Measurements from ENCODE around the gene SFT2D3. TPM values are rescaled to one million over a fixed set of nuclear protein-coding genes. Genes with fewer than 3 reads are reported as not detected.

Gene SFT2D3
- total and polyA plus RNA-seq, 2 donors (not counting 1 experiment from before 2014, with no cell fraction given) = 3.5 to 14.2 TPM

DNA sequence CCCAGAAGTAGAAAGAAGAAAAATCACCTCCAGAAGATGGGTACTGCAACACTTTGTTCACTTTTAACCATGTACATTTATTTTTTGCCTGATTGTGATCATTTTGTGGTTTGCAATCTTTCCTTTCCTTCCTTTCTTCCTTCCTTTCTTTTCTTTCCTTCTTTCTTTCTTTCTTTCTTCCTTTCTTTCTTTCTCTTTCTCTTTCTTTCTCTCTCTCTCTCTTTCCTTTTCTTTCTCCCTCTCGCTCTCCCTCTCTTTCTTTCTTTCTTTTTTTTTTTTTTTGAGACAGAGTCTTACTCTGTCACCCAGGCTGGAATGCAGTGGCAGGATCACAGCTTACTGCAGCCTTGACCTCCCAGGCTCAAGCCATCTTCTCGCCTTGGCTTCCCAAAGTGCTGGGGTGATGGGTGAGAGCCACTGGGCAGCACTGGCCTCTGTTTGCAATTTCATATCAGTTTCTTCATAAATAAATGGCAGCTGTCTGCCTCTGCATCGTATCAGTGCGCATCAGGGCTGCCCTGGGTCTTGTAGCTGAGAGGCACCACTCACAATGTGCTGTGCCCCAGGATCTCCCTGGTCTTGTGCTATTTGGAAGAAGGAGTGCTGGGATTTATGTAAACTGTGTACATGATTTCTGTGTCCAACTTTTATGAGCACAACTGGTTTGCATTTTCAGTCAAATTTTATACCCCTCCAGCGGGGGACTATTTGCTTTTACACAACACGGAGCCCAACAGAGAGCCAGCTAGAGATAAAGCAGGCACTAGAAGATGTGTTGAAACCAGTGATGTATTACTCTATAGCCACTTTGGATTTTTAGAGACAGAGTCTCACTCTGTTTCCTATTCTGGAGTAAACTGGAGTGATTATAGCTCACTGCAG, 19.1 kb upstream of the SFT2D3 start:
- H3K27me3 Mint-ChIP-seq = peaks cover 9% of the 10 kb centered on the region
- ChIA-PET POLR2A (no interaction called here), CTCF (no interaction called here)
- H3K9me3 ChIP-seq (ENCODE audit: control extremely low read depth in 1 of 3, control insufficient read depth in 2 of 3, insufficient read depth in 1 of 3, low read length in 2 of 3) = no peaks in the 10 kb centered on the region
- H3K4me2 ChIP-seq (replicated peaks; ENCODE audit: low read depth, low read length, poor library complexity, severe bottlenecking) = no peak overlapping the region
- no peak overlapping the region for H3K4me3 Mint-ChIP-seq
- WGBS (ENCODE audit: insufficient coverage) = 87% methylated on average over 4 of the region's 6 CpGs
- H2AFZ ChIP-seq (ENCODE audit: insufficient read depth, low read depth, low read length, poor library complexity, severe bottlenecking) = no peak overlapping the region
- no peaks in the 10 kb centered on the region for H4K20me1 ChIP-seq (ENCODE audit: control insufficient read depth, insufficient read depth, low read length, poor library complexity, severe bottlenecking)
- no peaks in the 10 kb centered on the region for H3K36me3 ChIP-seq (replicated peaks in 1 of 2; ENCODE audit: control extremely low read depth in 1 of 2, control insufficient read depth in 1 of 2, extremely low read depth in 1 of 2, insufficient read depth in 2 of 2, low read length in 1 of 2)
- no peak for TF ChIP-seq EZH2 (IDR thresholded peaks at IDR 0.05; ENCODE audit: borderline replicate concordance, insufficient read depth, low read depth, low read length, poor library complexity, severe bottlenecking)
- TF ChIP-seq, protein P1, sequence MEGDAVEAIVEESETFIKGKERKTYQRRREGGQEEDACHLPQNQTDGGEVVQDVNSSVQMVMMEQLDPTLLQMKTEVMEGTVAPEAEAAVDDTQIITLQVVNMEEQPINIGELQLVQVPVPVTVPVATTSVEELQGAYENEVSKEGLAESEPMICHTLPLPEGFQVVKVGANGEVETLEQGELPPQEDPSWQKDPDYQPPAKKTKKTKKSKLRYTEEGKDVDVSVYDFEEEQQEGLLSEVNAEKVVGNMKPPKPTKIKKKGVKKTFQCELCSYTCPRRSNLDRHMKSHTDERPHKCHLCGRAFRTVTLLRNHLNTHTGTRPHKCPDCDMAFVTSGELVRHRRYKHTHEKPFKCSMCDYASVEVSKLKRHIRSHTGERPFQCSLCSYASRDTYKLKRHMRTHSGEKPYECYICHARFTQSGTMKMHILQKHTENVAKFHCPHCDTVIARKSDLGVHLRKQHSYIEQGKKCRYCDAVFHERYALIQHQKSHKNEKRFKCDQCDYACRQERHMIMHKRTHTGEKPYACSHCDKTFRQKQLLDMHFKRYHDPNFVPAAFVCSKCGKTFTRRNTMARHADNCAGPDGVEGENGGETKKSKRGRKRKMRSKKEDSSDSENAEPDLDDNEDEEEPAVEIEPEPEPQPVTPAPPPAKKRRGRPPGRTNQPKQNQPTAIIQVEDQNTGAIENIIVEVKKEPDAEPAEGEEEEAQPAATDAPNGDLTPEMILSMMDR (IDR thresholded peaks at IDR 0.05) = no peak
- H3K79me2 ChIP-seq (ENCODE audit: control insufficient read depth, insufficient read depth, low read length) = no peaks in the 10 kb centered on the region
- H3K27ac ChIP-seq (ENCODE audit: low read length in 2 of 2) = no peak overlapping the region
- peaks cover 8% of the 10 kb centered on the region for H3K4me1 Mint-ChIP-seq
- H3K9ac ChIP-seq (ENCODE audit: low read length) = no peak overlapping the region
- intact Hi-C loops (cut with micrococcal nuclease) = no loop called here
- ATAC-seq (ENCODE audit: low read depth) (no peak), DNase-seq (no peak)
- no peak overlapping the region for H3K27ac Mint-ChIP-seq
- peaks cover 0 to 5% (median 0%) of the 10 kb centered on the region in 4 experiments for H3K27me3 ChIP-seq (replicated peaks in 1 of 4; ENCODE audit: control extremely low read depth in 1 of 4, control insufficient read depth in 3 of 4, insufficient read depth in 4 of 4, low read length in 3 of 4)
- peaks cover 0 to 13% of the 10 kb centered on the region in 2 donors for H3K4me1 ChIP-seq (ENCODE audit: control insufficient read depth in 2 of 2, insufficient read depth in 2 of 2, low read length in 2 of 2)
- H3K9me3 Mint-ChIP-seq (ENCODE audit: insufficient read depth) = no peaks in the 10 kb centered on the region
- H3K4me3 ChIP-seq (ENCODE audit: control extremely low read depth in 1 of 5, extremely low read depth in 1 of 5, insufficient read depth in 1 of 5, low read depth in 2 of 5, low read length in 4 of 5) = no peak overlapping the region

DNA sequence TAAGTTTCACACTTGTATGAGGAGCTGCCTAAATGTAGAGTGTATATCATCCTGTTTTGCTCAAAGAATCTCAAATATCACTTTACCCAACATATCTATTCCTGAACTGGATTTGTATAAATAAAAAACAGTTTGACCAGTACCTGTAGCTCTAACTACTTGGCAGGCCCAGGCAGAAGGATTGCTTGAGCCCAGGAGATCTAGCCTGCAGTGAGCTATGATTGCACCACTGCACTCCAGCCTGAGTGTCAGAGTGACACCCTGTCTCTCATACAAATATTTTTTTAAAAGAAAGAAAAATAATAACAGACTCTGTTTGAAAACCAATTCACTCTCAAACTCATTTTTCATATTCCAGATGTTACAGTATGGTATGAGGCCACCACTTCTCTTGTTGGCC, 18.2 kb upstream of the SFT2D3 start:
- no peaks in the 10 kb centered on the region for H3K79me2 ChIP-seq (ENCODE audit: control insufficient read depth, insufficient read depth, low read length)
- H3K4me1 ChIP-seq (ENCODE audit: control insufficient read depth in 2 of 2, insufficient read depth in 2 of 2, low read length in 2 of 2) = peaks cover 0 to 13% of the 10 kb centered on the region in 2 donors
- no peak overlapping the region for H3K4me2 ChIP-seq (replicated peaks; ENCODE audit: low read depth, low read length, poor library complexity, severe bottlenecking)
- TF ChIP-seq, protein P1 (IDR thresholded peaks at IDR 0.05) = no peak
- no peak for TF ChIP-seq EZH2 (IDR thresholded peaks at IDR 0.05; ENCODE audit: borderline replicate concordance, insufficient read depth, low read depth, low read length, poor library complexity, severe bottlenecking)
- H3K27ac ChIP-seq (ENCODE audit: low read length in 2 of 2) = no peak overlapping the region
- H2AFZ ChIP-seq (ENCODE audit: insufficient read depth, low read depth, low read length, poor library complexity, severe bottlenecking) = no peak overlapping the region
- no peaks in the 10 kb centered on the region for H4K20me1 ChIP-seq (ENCODE audit: control insufficient read depth, insufficient read depth, low read length, poor library complexity, severe bottlenecking)
- ChIA-PET POLR2A (no interaction called here), CTCF (no interaction called here)
- DNase-seq = no peak
- H3K27me3 ChIP-seq (replicated peaks in 1 of 4; ENCODE audit: control extremely low read depth in 1 of 4, control insufficient read depth in 3 of 4, insufficient read depth in 4 of 4, low read length in 3 of 4) = peaks cover 0 to 5% (median 0%) of the 10 kb centered on the region in 4 experiments
- no peak for ATAC-seq (ENCODE audit: low read depth)
- no peak overlapping the region for H3K27ac Mint-ChIP-seq
- peaks cover 7% of the 10 kb centered on the region for H3K27me3 Mint-ChIP-seq
- no peaks in the 10 kb centered on the region for H3K9me3 ChIP-seq (ENCODE audit: control extremely low read depth in 1 of 3, control insufficient read depth in 2 of 3, insufficient read depth in 1 of 3, low read length in 2 of 3)
- H3K9me3 Mint-ChIP-seq (ENCODE audit: insufficient read depth) = no peaks in the 10 kb centered on the region
- H3K36me3 ChIP-seq (replicated peaks in 1 of 2; ENCODE audit: control extremely low read depth in 1 of 2, control insufficient read depth in 1 of 2, extremely low read depth in 1 of 2, insufficient read depth in 2 of 2, low read length in 1 of 2) = no peaks in the 10 kb centered on the region
- H3K9ac ChIP-seq (ENCODE audit: low read length) = no peak overlapping the region
- H3K4me3 Mint-ChIP-seq = no peak overlapping the region
- no peak overlapping the region for H3K4me3 ChIP-seq (ENCODE audit: control extremely low read depth in 1 of 5, extremely low read depth in 1 of 5, insufficient read depth in 1 of 5, low read depth in 2 of 5, low read length in 4 of 5)
- H3K4me1 Mint-ChIP-seq = peaks cover 8% of the 10 kb centered on the region
- intact Hi-C loops (cut with micrococcal nuclease) = no loop called here
